BJ (cell line): ENCODE data around the gene TACR1. TPM values are rescaled to one million over a fixed set of nuclear protein-coding genes. Genes with fewer than 3 reads are reported as not detected.

ENCODE experiments used
- CTCF ChIA-PET: fragments of 350-600 bp; formaldehyde crosslinking; extraction: SDS; loops from one replicate; lab custom pipeline; 2021; ENCODE audit warnings: antibody characterized with exemption, inconsistent platforms; lab: Yijun Ruan, JAX
- POLR2A ChIA-PET: fragments of 300-600 bp; sonication (Branson Sonifier 250); formaldehyde crosslinking; extraction: SDS; loops from one replicate; lab custom pipeline; 2021; ENCODE audit warnings: antibody characterized with exemption; lab: Charles Lee
- DNase-seq: peaks from one replicate; pipeline ENCODE4 v3.0.0-alpha.2; 2011; ENCODE audit warnings: low read depth
- H3K27me3 ChIP-seq: 2 replicates; pipeline ENCODE4 v1.6.0; 2011; ENCODE audit warnings: low read length; ENCODE audit not compliant: control insufficient read depth, insufficient read depth
- H3K36me3 ChIP-seq: 2 replicates; pipeline ENCODE4 v1.5.1; 2011; ENCODE audit warnings: low read length; ENCODE audit not compliant: control insufficient read depth, insufficient read depth
- H3K4me3 ChIP-seq: 2 replicates; pipeline ENCODE4 v1.5.1; 2011; ENCODE audit warnings: low read depth, mild to moderate bottlenecking, control low read depth, low read length
- CTCF ChIP-seq: IDR thresholded peaks from 2 replicates; pipeline ENCODE4 v1.5.1; 2011; ENCODE audit warnings: low read depth, mild to moderate bottlenecking, control low read depth, inconsistent platforms, low read length, moderate library complexity; ENCODE audit not compliant: insufficient read depth
- polyA plus RNA-seq: library from polyadenylated mRNA; depleted of rRNA; stranded (reverse); fragments of >200 nt; gene quantifications from 2 replicates; pipeline ENCODE4 v1.2.3, GENCODE V29; 2011; rRNA removed
- small RNA-seq: library from RNA; depleted of rRNA; stranded (forward); fragments of <200 nt; gene quantifications from one replicate; pipeline ENCODE3, GENCODE V24; 2012; ENCODE audit warnings: low replicate concordance, low read depth; ENCODE audit not compliant: insufficient read length

The TACR1 gene
- polyA plus RNA-seq, 1 experiment: 0.07 TPM

- DNase-seq: no peak
- POLR2A ChIA-PET: no interaction called here
- no peak for TF ChIP-seq CTCF
- Histone ChIP-seq H3K27me3 (no peaks in the 10 kb centered on the region), H3K36me3 (no peaks in the 10 kb centered on the region), H3K4me3 (no peak overlapping the region)
- CTCF ChIA-PET: interaction anchor here (1.0 to 1.1 kb wide), 2 partner anchors 10 to 61 kb away, joined by 3 read pairs; no protein-coding TSS in a partner anchor
These were observed 197.3 kb downstream of the TACR1 start for GRCh38 chr2:75002007-75002406.

- ChIA-PET CTCF (no interaction called here), POLR2A (no interaction called here)
- Histone ChIP-seq H3K4me3 (no peak overlapping the region), H3K27me3 (no peaks in the 10 kb centered on the region), H3K36me3 (no peaks in the 10 kb centered on the region)
- TF ChIP-seq CTCF: no peak
- DNase-seq: no peak
These were observed 199.9 kb downstream of the TACR1 start for GRCh38 chr2:74999468-74999867.

Small RNAs within 50 kb of the gene (small RNA-seq; reads per million reads assigned to genes)
- 0.84 reads per million for gene MIR5000

Other genes with a start within 250 kb of the TACR1 start
- gene POLE4, start 240.9 kb downstream of the TACR1 start, polyA plus RNA-seq: 32.2 and 54.0 TPM in 2 replicates